NCI-H1417 (cell line): ENCODE data around the gene POLRMT.
"Not testable (repeated sequence)": the region's sequence is repeated elsewhere in the genome, so short reads cannot be mapped to it uniquely, and the experiment has no call there.

Experiments used
- DNase-seq, 3 experiments: peaks; one replicate each; lab custom pipeline; 2025; lab: John Stamatoyannopoulos, UW

POLRMT gene

DNA sequence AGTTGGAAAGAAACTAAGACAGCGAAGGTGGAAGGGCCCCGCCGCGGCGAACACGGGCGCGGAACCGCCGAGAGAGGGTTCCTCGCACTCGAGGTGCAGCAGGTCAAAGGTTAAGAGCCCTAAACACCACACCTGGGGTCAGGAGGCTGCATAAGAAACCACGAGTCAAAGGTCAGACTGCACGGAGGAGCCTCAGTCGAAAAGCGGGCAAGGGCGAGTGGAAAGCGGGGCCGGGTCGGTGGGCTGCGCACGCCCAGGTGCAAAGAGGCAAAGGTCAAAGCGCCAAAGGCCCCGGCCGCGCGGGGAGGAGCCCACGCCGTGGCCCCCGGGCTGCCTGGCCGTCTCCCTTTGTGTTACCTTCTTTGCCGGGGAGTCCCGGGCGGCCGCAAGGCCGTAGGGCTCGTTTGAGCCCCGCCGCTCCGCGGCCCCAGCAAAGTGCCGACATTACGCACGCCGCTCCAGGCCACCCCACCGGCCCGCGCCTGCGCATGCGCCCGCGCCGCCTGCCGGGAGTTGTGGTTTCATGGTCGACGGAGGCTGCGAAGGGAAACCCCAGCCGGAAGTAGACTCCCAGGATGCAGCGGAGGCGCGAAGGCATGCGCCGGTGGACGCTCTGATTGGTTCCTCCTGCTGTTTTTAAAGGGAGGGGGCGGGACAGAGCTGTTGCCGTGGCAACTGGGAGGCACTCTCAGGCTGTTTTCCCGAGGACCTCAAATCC lies at the start of gene POLRMT:
Gene POLRMT, minus strand, starts transcription at position 470 of the 718 bp plus-strand sequence. Its CDS starts 25 bp downstream, at position 445.
- peak; percentile 99 to 100 (median 100) for DNase-seq

DNA sequence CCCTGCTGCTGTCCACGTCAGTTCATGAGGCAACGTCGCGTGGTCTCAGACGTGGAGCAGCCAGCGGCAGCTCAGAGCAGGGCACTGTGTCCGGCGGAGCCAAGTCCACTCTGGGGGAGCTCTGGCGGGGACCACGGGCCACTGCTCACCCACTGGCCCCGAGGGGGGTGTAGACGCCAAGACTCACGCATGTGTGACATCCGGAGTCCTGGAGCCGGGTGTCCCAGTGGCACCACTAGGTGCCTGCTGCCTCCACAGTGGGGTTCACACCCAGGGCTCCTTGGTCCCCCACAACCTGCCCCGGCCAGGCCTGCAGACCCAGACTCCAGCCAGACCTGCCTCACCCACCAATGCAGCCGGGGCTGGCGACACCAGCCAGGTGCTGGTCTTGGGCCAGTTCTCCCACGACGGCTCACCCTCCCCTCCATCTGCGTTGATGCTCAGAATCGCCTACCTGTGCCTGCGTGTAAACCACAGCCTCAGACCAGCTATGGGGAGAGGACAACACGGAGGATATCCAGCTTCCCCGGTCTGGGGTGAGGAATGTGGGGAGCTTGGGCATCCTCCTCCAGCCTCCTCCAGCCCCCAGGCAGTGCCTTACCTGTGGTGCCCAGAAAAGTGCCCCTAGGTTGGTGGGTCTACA lies 49.5 kb upstream of the POLRMT start:
- no peak for DNase-seq

DNA sequence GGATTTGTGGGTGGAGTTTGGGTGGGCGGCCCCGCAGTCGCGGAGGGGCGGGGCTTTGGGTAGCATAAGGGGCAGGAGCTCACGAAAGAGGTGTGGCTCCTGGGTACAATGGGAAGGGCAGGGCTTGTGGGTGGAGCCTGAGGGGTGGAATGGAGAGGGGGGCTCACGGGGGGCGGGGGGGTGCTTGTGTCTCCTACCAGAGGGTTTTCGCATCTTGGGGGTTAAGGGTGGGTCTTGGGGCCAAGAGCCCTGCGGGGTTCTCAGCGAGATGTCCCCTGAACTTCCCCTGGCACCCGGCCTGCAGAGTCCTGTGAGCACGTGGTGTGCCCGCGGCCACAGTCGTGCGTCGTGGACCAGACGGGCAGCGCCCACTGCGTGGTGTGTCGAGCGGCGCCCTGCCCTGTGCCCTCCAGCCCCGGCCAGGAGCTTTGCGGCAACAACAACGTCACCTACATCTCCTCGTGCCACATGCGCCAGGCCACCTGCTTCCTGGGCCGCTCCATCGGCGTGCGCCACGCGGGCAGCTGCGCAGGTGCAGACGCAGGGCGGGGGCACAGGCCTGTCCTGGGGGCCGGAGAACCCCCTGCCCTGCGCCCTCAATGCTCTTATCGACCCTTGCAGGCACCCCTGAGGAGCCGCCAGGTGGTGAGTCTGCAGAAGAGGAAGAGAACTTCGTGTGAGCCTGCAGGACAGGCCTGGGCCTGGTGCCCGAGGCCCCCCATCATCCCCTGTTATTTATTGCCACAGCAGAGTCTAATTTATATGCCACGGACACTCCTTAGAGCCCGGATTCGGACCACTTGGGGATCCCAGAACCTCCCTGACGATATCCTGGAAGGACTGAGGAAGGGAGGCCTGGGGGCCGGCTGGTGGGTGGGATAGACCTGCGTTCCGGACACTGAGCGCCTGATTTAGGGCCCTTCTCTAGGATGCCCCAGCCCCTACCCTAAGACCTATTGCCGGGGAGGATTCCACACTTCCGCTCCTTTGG lies 48.0 kb upstream of the POLRMT start:
- DNase-seq, result peak; percentile 78 to 91 (median 83)

DNA sequence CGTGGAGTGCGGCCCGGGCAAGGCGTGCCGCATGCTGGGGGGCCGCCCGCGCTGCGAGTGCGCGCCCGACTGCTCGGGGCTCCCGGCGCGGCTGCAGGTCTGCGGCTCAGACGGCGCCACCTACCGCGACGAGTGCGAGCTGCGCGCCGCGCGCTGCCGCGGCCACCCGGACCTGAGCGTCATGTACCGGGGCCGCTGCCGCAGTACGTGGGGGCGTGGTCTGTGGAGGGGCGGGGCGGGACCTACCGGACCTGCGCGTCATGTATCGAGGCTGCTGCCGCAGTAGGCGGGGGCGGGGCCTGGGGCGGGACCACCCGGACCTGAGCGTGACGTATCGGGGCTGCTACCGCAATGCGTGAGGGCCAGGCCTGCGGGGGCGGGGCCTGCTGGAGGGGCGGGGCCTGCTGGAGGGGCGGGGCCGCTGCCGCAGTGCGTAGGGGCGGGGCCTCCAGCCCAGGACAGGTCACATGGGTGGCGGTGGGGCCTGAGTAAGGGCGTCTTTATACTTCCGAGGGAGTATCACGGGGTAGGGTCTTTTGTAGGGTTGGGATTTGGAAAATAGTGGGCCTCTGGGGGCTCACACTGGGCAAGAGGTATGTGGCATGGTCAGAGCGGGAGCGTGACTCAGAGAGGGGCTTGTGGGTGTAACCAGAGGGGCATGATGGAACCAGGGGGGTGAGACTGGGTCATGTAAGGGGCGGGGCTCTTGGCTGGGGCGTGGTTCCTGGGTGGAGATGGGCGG lies 47.1 kb upstream of the POLRMT start:
- peak; percentile 98 to 100 (median 100) for DNase-seq

- peak in 2 of 3 experiments; percentile 76 to 81 for DNase-seq
Observed at GRCh38 chr19:679418-680286, 46.3 kb upstream of the POLRMT start.

- no peak for DNase-seq
Observed at GRCh38 chr19:678791-679388, 45.6 kb upstream of the POLRMT start.

DNA sequence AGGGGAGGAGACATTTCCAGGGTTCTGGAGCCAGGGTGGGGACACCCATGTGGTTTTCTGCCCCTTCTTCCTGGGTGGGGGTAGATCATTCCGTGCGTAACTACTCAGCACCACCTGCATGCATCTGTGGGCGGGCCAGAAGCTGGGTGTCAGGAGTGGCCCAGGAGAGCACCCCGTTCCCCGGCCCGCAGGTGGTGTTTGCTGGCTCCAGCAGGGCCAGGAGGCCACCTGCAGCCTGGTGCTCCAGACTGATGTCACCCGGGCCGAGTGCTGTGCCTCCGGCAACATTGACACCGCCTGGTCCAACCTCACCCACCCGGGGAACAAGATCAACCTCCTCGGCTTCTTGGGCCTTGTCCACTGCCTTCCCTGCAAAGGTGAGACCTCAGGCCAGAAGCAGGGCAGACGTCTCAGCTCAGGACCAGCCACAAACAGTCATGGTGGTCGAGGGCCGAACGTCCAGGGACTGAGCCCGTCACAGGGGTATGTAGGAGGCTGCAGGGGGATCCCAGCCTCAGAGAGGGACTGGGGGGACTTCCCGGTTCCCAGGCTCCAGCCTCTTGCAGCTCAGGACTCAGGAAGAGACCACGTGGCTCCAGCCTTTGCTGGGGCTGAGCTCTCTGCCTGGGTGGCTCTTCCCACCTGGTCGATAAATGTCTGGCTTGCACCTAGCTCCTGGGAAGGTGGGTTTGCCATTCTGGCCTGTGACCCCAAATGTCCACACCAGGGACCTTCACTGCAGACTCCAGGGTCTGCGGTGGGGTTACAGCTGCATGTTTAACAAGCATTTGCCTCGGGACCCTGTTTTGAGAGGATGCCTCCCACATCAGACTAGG lies 44.5 kb upstream of the POLRMT start:
- peak in 2 of 3 experiments; percentile 54 to 70 for DNase-seq

DNA sequence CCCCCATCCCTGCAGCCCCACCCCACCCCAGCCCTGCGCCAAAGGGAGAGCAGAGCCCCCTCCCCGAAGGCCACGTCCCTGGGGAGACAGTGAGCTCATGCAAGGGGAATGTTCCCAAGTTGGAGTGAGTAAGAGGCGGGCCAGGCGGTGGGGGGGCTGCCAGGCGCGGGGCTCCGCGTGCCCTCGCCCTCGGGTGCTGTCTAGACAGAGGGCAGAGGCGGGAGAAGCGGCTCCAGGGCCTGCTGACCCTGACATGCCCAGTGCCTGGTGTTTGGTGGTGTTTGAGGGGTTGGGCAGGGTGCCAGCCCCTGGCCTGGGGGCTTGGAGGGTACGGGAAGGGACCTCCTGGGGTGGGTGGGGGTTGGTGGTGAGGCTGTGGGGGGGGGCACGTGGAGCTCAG lies 43.9 kb upstream of the POLRMT start:
- peak in 1 of 3 experiments; percentile 68 for DNase-seq

DNA sequence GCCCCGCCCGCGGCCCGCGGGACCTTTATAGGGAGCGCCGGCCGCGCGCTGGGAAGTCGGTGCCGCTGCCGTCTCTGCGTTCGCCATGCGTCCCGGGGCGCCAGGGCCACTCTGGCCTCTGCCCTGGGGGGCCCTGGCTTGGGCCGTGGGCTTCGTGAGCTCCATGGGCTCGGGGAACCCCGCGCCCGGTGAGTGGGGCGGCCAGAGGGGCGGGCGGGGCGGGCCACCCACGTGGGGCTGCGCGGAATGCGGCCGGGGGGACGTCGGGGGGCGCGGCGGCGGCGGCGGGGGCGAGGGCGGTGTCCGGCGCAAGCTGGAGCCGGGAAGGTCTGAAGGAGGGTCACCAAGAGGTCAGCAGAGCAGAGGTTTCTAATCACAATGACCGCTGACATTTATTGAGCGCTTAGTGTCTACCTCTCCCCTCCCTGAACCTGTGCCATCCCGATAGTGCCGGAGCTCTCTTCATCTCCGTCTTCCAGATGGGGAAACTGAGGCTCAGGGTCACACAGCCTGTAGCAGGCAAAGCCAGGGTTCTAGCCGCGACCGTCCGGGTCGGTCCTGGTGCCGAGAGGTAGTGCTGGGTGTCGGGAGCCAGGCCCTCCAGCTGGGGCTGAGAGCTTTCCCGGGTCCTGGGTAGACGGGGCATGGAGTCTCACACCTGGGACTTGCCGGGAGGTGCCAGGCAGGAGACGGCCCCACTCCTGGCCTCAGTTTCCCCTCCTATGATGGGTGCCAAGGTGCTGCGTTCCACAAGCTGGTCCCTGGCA lies 43.2 kb upstream of the POLRMT start, which contains the start of gene FSTL3:
Gene FSTL3, plus strand, starts transcription at position 54 of the 767 bp plus-strand sequence. Its CDS starts 32 bp downstream, at position 86.
- DNase-seq, result no peak

DNA sequence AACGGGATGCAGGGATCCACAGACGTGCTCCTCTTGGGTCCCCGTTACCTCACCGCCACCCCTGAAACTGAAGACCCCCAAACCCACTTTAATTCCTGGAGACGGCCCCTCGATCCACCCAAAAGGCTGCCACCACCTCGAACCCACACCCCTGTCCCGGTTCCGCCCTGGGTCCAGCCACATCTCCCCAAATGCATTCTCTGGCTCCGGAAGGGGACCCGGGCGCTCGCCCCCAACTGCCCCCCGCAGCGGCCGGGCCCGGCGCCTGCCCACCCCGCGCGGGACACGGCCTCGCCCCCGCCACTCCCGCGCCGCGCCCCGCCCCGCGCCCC lies 42.6 kb upstream of the POLRMT start:
- DNase-seq, result no peak

DNA sequence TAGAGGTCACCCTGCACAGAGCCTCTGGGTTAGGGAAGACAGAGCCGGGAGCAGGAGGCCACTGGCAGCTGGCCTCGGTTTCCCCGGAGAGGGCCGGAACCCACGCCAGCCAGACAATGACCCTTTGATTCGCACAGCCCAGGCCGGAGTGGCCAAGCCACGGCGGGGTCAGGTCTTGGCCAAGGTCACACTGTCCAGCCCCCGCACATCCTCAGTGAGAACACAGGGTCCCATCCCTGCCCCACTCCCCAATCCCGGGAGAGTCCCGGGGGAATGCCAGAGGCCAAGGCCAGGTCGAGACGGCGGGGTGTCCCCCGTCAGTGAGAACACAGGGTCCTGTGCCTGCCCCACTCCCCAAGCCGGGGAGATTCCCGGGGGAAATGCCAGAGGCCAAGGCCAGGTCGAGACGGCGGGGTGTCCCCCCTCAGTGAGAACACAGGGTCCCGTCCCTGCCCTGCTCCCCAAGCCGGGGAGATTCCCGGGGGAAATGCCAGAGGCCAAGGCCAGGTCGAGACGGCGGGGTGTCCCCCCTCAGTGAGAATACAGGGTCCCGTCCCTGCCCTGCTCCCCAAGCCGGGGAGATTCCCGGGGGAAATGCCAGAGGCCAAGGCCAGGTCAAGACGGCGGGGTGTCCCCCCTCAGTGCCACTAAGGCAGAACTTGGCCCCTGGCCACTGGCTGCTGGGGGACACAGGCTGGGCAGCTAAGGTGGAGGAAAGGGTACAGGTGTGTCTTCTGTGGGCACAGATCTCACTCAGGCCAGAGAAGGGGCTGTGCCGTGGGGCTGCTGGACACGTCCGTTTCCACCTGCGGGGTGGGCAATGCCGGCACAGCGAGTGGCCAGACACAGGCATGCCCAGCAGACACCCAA lies 41.2 kb upstream of the POLRMT start:
- DNase-seq, result no peak

DNA sequence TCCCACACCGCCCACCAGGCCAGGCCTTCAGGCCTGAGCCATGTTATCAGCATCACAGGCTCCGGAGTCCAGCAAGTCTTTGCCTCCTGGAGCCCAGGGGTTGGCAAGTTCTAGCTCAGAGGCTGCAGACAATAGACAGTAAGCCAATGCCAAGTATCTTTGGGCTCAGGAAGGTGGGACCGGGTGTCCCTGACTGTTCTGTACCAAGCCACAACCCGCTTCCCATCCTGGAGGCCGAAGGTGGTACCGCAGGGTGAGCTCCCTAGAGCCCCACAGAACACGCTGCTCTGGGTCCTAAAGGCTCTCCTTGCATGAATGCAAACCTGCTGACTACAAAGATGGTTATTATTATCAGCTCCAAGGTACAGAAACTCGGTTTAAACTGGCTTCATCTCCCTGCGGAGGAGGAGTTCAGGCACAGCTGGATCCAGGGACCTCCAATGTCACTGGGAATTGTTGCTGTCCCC lies 37.3 kb upstream of the POLRMT start:
- DNase-seq, result no peak

- DNase-seq, result not testable (repeated sequence)
Observed at GRCh38 chr19:668675-669434, 35.5 kb upstream of the POLRMT start.

DNA sequence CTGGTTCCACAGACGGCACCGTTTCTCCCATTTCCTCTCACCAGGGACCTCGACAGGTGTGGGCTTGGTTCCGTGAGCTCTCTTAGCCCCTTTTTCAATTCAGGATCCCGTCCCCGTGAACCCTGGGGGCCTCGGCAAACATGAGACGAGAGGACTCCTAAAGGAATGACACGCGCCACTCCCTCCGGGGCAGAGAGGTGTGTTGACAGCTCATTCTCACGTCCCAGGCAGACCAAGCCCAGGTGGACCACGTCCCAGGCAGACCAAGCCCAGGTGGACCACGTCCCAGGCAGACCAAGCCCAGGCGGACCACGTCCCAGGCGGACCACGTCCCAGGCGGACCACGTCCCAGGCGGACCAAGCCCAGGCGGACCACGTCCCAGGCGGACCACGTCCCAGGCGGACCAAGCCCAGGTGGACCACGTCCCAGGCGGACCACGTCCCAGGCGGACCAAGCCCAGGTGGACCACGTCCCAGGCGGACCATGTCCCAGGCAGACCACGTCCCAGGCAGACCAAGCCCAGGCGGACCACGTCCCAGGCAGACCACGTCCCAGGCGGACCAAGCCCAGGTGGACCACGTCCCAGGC lies 33.7 kb upstream of the POLRMT start:
- DNase-seq, result not testable (repeated sequence)

DNA sequence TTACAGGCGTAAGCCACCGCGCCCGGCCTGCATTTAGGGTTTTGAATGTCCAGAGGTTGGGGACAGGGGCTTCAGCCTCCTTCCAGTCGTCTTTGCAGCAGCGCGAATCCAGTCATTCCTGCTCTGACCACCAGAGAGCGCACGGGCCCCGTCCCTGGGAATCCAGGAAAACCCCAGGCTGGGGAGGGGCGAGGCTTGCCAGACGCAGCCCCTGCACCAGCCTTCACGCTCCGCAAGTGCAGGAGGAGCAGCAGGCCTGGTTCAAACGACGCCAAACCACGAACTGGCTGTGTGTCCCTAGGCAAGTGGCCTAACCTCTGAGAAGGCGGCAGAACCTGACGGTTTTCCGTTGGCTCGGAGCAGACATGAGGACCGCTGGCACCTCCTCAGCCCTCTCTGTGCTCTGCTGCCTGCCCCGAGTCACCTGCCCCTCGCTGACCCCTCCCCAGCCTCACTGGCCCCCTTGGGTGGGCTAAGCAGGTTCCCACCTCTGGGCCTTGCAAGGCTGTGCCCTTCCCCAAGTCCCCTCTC lies 31.6 kb upstream of the POLRMT start:
- peak; percentile 89 to 95 (median 91) for DNase-seq

DNA sequence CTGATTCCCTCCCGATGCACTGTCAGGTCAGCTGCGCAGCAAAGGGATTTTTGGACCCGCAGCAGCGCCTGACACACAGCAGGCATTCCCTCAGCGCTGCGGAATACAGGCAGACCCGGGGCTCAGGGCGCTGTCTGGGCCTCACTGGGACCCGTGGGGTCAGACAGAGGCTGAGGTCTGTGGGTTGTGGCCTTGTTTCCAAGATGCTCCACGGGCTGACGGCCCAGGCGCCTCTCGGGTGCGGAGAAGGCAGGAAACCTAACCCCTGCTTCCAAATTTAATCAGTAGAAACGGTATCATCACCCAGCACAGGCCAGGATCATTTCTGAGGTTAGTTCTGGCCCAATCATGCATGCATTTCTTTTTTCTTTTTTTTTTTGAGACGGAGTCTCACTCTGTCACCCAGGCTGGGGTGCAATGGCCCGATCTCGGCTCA lies 30.4 kb upstream of the POLRMT start:
- DNase-seq, result no peak
